Stimulated activated CD8-positive, alpha-beta memory T cell treated with anti-CD3 and anti-CD28 coated beads, Interleukin-12 subunit alpha, Interleukin-12 subunit beta, amount 100 ng/mL, for 4 hours (primary cell): ENCODE measurements around the gene PEMT.

Source experiments
- DNase-seq: peaks from one replicate; pipeline ENCODE4 v3.0.0-alpha.2; 2020; ENCODE audit warnings: low read depth

Gene PEMT

GRCh38 chr17:17570798-17571716, 20.5 kb downstream of the PEMT start:
- DNase-seq, result no peak

GRCh38 chr17:17570140-17570797, 21.2 kb downstream of the PEMT start:
- DNase-seq, result no peak

DNA sequence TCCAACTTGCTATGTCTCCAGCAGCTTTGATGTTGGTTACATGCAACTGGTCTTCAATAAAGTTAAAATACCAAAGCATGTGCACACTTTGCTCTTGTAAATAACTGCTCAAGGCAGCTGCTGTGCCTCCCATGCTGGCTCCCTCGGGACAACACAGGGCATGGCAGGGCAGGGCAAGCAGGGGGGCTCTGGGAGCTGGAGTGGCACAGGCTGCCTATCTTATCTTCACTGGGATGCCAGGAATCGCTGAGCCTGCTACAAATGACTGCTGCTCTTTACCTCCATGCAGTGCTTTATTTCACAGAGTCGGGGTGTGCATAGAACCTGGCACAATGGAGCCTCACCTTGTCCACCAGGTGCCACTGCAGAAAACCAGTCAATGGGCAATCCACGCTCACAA, 21.8 kb downstream of the PEMT start:
- DNase-seq, result no peak

DNA sequence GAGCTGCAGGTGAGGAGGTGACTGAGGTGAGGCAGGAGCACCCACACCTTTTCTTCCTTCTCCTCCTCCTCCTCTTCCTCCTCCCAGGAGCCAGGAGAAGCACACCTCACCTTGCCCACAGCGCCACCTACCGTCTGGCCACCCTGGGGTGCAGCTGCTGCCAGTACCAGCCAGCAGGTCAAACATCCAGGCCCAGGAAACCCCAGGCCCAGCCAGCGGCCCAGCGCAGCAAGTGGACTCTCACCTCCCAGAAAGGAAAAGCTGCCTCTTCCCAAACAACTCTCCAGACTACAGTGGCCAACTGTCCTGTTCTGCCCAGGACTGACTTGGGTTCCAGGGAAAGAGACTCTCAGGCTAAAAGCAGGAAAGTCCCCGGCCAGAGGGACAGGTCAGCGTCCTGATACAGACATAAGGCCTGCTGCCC, 22.7 kb downstream of the PEMT start:
- no peak for DNase-seq

DNA sequence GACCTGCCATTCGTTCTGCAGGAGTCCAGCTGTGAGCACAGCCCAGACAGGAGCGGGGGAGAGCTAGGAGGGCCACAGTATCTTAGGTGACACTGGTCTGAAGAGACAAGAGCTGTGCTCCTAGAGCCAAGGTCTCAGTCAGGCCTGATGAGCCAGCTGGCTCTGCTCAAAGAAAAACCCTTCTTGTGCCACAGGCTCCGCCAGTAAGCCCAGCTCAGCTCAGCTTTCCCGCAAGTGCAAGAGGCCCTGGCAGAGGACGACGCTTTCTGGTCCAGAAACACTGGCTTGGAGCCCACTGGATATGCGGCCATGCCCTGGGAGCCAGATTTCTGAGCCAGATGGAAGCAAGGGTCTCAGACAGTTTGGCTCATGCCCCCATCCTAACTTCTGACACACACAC, 23.9 kb downstream of the PEMT start:
- no peak for DNase-seq

DNA sequence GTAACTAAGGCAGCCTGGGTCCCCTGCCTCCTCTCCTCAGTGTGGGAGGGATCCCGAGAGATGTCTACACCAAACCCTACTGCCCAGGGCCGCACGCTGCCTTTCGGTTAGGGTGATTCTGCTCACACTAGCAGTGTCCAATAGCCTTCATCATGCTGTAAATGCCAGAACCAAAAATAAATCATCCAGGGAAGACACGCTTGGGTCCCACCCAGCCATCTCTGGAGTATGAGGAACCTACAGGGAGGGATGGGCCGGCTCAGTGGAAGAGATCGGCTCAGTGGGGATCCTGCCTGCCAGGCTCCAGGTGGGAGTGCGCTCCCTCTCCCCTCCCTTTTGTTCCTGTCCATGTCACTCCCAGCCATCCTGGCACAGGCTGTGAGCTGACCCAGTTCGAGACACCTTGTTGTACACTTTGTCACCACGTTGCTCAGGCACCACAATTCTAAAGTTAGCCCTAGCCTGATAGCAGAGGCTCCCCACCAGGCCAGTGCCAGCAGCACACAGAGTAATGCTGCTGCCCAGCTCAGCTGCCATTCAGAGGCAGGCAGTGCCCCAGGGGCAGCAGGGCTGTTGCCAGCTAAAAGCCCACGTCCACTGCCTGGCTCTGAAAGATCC, 24.5 kb downstream of the PEMT start:
- no peak for DNase-seq

DNA sequence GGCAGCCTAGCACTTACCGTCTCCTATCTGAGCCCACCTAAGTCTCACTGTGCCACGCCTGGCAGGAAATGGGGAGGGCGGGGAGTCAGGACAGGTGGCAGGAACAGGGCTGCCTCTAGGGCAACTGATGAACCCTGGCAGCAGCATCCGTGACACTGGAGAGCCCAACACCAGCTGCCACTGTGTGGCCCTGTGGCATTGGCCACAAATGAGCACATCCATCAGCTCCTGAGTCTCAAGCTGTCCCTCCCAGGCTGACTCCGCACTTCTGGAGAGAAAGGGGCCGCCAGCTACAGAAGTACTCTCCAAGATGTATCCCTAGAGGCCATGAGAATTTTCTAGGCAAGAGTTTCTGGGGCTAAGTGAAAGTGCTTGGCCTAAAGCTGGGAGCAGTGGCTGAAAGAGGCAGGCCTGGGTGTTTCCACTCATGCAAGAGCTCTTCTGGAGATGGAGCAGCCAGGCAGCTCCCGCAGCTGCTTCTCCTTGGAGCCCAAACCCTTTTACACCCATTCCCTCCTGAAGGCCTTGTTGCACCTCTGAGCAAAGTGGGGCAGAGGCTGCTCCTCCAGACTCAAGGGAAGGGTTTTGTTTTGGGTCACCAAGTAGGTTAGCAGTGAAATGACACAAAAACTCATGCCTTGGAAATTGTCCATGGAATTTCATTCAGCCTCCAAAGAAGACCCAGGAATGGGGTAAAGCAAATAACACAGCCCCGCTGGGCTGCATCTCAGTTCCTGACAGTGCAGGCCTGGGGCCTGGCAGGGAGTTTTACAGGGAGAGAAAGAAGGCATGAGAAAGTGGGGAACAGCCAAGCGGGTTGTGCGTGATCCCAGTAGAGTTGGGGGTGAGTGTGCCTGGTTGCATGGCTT, 25.8 kb downstream of the PEMT start:
- DNase-seq, result no peak

DNA sequence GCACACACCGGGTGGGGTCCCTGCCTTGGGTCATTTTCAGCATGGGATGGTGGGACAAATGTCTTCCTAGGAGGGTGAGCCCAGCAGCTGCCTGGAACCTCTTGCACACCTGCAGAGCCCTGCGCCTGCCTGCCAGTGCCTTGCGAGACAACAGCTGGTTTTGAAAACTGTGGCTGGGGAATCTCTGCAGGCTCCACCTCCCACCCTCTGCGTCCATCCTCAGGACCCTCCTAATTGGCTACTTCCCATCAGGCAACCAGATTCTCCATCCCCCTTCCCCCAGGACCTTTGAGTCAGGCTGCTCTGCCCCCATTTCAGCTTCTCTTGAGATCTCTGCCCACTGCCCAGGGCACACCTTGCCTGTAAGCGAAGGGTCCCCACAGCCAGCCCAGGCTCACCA, 26.6 kb downstream of the PEMT start:
- no peak for DNase-seq

- no peak for DNase-seq
These were observed 27.2 kb downstream of the PEMT start for GRCh38 chr17:17564323-17564722.

DNA sequence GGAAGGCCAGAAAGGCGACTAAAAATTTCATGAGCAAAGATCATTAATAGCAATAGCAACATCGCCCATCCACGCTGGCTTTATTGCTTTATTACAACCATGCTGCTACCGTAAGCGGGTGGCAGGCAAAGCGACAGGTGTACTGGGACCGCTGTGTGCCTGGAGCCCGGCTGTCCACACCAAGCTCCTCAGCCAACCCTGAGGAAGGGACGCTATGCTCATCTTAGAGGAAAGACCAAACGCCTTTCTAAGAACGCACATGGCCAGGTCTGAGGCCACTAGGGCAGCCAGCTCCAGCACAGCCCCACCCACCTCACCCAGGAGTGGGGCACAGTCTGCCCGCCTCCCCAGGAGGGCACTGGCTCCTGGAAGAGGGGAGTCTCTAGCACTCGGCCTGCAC, 28.0 kb downstream of the PEMT start:
- DNase-seq, result no peak

DNA sequence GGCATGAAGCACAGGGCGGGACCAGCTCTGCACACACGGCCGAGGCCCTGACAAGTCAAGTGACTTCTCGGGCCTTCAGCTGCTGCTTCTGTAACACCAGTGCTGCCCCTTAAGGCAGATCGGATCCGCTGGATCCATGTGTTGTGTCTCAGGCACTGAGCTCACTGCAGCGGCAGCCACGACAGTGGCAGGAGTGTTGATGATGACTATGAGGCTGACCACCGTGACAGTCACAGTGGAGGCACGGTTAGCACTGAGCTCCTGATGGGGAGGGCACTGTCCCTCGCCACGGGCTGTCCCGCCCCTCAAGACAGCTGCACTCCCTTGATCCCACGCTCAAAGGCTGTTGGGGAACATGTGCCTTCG, 29.4 kb downstream of the PEMT start:
- DNase-seq, result no peak

DNA sequence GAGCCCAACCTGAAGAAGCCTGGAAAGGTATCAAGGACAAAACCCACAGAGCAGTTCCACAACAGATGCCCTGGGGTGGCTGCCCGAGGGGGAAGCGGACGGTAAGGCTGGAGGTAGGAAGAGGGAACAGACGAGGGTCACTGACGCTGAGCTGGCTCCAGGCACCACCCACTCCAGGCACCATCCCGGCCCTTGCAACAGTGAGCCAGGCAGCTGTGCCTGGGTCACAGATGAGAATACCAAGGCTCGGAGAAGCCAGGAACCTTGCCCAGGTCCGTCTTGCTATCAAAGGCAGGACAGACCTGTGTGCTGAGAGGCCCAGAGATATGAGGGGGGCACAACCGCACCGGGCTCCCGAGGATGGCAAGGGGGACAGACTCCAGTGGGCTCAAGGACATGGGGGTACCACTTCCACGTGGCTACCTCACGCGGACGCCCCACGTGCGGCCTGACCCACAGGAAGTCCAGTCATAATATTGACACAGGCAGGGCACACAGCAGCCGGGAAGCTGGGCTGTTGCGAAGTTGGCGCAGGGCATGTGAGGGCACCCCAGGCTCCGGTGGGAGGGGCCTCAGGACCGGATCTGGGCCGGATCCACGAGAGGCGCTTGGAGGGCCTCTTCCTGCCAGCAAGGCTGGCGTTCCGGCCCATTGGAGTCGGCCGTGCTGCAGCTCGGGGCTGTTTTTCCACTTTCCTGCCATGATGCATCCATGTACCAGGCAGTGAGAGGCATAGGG, 29.9 kb downstream of the PEMT start:
- no peak for DNase-seq

GRCh38 chr17:17560975-17561374, 30.5 kb downstream of the PEMT start:
- no peak for DNase-seq

- no peak for DNase-seq
These were observed 31.3 kb downstream of the PEMT start for GRCh38 chr17:17560167-17560566.

- DNase-seq, result no peak
These were observed 32.3 kb downstream of the PEMT start for GRCh38 chr17:17559164-17559563.

- no peak for DNase-seq
These were observed 33.1 kb downstream of the PEMT start for GRCh38 chr17:17558431-17558830.

DNA sequence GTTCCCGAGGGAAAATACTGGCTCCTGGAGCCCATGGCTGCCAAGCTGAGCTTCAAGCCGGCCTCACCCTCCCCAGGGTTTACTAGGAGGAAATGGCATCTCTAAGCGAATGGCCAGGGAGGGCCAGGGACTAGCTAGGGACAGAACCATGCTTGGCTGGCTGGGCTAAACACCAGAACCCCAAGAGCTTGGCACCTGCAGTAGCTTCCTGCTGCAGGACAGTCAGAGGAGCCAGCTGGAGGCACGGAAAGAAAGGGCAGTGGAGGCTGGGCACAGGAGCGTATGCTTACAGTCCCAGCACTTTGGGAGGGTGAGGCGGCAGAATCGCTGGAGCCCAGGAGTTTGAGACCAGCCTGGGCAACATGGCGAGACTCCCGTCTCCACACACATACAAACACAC, 33.7 kb downstream of the PEMT start:
- no peak for DNase-seq

- DNase-seq, result no peak
These were observed 34.8 kb downstream of the PEMT start for GRCh38 chr17:17556671-17557070.

DNA sequence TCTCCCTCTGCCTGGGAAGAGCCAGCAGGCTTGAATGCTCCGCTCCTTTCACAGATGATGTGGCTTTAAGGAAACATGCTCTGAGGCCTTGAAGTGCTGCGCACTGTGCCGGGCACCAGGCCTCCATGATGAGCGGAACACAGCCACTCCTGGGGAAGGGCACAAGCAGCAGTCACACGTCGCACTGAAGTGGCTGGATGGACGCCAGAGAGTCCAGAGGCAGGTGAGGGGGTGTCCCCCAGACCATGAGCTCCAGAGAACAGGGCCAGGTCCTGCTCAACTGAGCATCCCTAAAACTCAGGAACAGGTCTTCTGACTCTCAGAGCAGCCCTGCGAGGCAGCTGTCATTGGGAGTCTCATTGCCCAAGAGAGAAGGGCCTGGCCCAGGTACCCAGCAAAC, 35.6 kb downstream of the PEMT start:
- DNase-seq, result no peak

- no peak for DNase-seq
These were observed 36.4 kb downstream of the PEMT start for GRCh38 chr17:17555151-17555550.

DNA sequence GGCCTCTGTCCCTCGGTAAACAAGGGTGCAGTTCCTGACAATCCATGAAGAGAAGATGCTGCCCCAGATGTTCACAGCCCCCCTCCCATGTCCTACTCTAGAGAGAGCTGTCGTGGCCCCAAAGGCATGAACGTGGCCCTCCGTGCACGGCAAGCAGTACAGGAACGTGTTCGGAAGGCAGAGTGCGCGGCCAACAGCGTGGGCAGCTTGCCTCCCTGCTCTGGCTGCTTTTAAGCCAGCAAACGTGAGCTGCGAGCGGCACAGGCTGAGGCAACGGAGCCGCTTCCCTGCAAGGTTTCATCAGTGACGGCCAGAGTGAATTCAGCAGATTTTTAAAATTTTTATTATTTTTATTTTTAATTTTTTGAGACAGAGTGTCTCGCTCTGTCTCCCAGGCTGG, 37.2 kb downstream of the PEMT start:
- DNase-seq, result no peak
